D721Med (cell line): ENCODE results near the gene CSAG2.
"Not testable (repeated sequence)": the region's sequence is repeated elsewhere in the genome, so short reads cannot be mapped to it uniquely, and the experiment has no call there.

Experiments
- DNase-seq: peaks from one replicate; pipeline ENCODE4 v3.0.0; 2011; ENCODE audit warnings: low spot score; ENCODE audit not compliant: insufficient read length
- FAIRE-seq: peaks from 2 replicates; lab custom pipeline; 2011; peaks lifted over from hg19 to GRCh38; lab: Jason Lieb, UNC
- TF ChIP-seq, protein P1 (sequence below): IDR thresholded peaks from 2 replicates; pipeline ENCODE4 v1.5.1; 2012; ENCODE audit warnings: mild to moderate bottlenecking, control low read depth; ENCODE audit not compliant: insufficient read depth; ENCODE audit errors: missing control alignments

Gene CSAG2, protein sequence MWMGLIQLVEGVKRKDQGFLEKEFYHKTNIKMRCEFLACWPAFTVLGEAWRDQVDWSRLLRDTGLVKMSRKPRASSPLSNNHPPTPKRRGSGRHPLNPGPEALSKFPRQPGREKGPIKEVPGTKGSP

GRCh38 chrX:152709173-152709572 is at the start of gene CSAG2:
TSS of gene CSAG2 (minus strand) at chrX:152709273. CDS start at chrX:152709112, 161 bp downstream.
- FAIRE-seq, DNase-seq: not testable (repeated sequence)

- DNase-seq, FAIRE-seq: not testable (repeated sequence)
These were observed 45.8 kb upstream of the CSAG2 start for GRCh38 chrX:152754871-152755270.

GRCh38 chrX:152753686-152754650 is 44.9 kb upstream of the CSAG2 start, which contains the start of gene MAGEA2:
TSS of gene MAGEA2 (minus strand) at chrX:152753842. CDS start at chrX:152751363, 2,479 bp downstream.
- FAIRE-seq = not testable (repeated sequence)

DNA sequence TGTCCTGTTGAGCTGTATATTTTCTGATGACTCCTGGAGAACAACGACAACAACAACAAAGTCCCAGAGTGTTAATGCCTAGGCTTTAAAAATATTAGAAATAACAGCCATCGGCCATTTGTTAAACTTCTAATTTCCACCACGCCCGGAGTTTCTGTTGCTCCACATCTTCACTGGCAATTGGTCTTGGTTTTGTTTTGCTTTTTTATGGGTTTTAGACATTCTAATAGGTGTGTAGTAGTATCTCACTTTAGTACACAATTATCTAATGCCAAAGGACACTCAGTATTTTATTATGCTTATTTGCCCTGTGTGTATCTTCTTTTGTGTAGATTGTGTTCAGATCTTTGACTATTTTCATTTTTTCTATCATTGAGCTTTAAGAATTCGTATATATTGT is 29.5 kb upstream of the CSAG2 start:
- TF ChIP-seq, protein P1, sequence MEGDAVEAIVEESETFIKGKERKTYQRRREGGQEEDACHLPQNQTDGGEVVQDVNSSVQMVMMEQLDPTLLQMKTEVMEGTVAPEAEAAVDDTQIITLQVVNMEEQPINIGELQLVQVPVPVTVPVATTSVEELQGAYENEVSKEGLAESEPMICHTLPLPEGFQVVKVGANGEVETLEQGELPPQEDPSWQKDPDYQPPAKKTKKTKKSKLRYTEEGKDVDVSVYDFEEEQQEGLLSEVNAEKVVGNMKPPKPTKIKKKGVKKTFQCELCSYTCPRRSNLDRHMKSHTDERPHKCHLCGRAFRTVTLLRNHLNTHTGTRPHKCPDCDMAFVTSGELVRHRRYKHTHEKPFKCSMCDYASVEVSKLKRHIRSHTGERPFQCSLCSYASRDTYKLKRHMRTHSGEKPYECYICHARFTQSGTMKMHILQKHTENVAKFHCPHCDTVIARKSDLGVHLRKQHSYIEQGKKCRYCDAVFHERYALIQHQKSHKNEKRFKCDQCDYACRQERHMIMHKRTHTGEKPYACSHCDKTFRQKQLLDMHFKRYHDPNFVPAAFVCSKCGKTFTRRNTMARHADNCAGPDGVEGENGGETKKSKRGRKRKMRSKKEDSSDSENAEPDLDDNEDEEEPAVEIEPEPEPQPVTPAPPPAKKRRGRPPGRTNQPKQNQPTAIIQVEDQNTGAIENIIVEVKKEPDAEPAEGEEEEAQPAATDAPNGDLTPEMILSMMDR = no peak
- DNase-seq (no peak), FAIRE-seq (no peak)

More at GRCh38 chrX:152753686-152754650, 44.9 kb upstream of the CSAG2 start, which contains the start of gene MAGEA2:
- DNase-seq = not testable (repeated sequence)

- not testable (repeated sequence) for FAIRE-seq, DNase-seq
These were observed 27.5 kb upstream of the CSAG2 start for GRCh38 chrX:152736528-152736927.

- DNase-seq = no peak
- no peak for FAIRE-seq
- TF ChIP-seq, protein P1 = no peak
These were observed 26.9 kb upstream of the CSAG2 start for GRCh38 chrX:152735860-152736511.

DNA sequence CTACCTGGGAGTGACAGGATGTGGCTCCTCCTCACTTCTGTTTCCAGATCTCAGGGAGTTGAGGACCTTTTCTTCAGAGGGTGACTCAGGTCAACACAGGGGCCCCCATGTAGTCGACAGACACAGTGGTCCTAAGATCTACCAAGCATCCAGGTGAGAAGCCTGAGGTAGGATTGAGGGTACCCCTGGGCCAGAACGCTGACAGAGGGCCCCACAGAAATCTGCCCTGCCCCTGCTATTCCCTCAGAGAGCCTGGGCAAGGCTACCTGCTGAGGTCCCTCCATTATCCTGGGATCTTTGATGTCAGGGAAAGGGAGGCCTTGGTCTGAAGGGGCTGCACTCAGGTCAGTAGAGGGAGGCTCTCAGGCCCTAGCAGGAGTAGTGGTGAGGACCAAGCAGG is 26.0 kb upstream of the CSAG2 start:
- FAIRE-seq (no peak), DNase-seq (no peak)
- TF ChIP-seq, protein P1 = no peak

- not testable (repeated sequence) for DNase-seq, FAIRE-seq
These were observed 25.2 kb upstream of the CSAG2 start for GRCh38 chrX:152734143-152734858.

DNA sequence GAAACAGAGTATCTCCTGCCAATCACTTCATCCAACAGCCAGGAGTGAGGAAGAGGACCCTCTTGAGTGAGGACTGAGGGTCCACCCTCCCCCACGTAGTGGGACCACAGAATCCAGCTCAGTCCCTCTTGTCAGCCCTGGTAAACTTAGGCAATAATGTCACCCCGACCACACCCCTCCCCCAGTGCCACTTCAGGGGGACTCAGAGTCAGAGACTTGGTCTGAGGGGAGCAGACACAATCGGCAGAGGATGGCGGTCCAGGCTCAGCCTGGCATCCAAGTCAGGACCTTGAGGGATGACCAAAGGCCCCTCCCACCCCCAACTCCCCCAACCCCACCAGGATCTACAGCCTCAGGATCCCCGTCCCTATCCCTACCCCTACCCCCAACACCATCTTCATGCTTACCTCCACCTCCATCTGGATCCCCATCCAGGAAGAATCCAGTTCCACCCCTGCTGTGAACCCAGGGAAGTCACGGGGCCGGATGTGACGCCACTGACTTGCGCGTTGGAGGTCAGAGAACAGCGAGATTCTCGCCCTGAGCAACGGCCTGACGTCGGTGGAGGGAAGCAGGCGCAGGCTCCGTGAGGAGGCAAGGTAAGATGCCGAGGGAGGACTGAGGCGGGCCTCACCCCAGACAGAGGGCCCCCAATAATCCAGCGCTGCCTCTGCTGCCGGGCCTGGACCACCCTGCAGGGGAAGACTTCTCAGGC is 24.3 kb upstream of the CSAG2 start, which contains the start of the genes CSAG1 and MAGEA12:
CSAG1 (minus strand) TSS at position 461 of the 715 bp plus-strand sequence. CDS start 1,261 bp downstream, outside the sequence.
MAGEA12 (plus strand) TSS at position 497 of the 715 bp plus-strand sequence. CDS start 2,405 bp downstream, outside the sequence.
- TF ChIP-seq, protein P1 = no peak
- FAIRE-seq = no peak
- DNase-seq = peak; percentile 53
